CD4-positive, alpha-beta memory T cell (primary cell): ENCODE results near the gene CDKN2B. TPM values are rescaled to one million over a fixed set of nuclear protein-coding genes. Genes with fewer than 3 reads are reported as not detected.

Experiments
- CTCF ChIA-PET: fragments of 350-600 bp; sonication (Branson Sonifier 250); formaldehyde crosslinking; loops from one replicate; lab custom pipeline; 2021; ENCODE audit warnings: inconsistent platforms; ENCODE audit not compliant: partially characterized antibody; lab: Charles Lee
- POLR2A ChIA-PET: fragments of 350-600 bp; sonication (Branson Sonifier 250); formaldehyde crosslinking; loops from one replicate; lab custom pipeline; 2021; ENCODE audit not compliant: partially characterized antibody; lab: Charles Lee
- DNase-seq, 5 donors: peaks; one replicate each; pipeline versions ENCODE4 v3.0.0 to v3.0.0-alpha.2; 2020 to 2022; ENCODE audit warnings: mixed read lengths in 1 of 5
- H3K27ac ChIP-seq: one replicate; pipeline ENCODE4 v1.7.0; 2013; ENCODE audit warnings: low read depth, low read length
- H3K27me3 ChIP-seq: 2 replicates; pipeline ENCODE4 v1.7.0; 2013; ENCODE audit warnings: mild to moderate bottlenecking, low read length, moderate library complexity; ENCODE audit not compliant: insufficient read depth
- H3K36me3 ChIP-seq: 2 replicates; pipeline ENCODE4 v1.7.0; 2013; ENCODE audit warnings: mild to moderate bottlenecking, low read length, moderate library complexity; ENCODE audit not compliant: insufficient read depth
- H3K4me1 ChIP-seq: 2 replicates; pipeline ENCODE4 v1.7.0; 2013; ENCODE audit warnings: mild to moderate bottlenecking, low read length, moderate library complexity; ENCODE audit not compliant: insufficient read depth
- H3K4me3 ChIP-seq, 2 donors: one replicate each; pipeline ENCODE4 v1.7.0; 2013; ENCODE audit warnings: low read length in 2 of 2, mild to moderate bottlenecking in 1 of 2
- H3K9me3 ChIP-seq, 2 donors: one replicate each; pipeline ENCODE4 v1.7.0; 2013; ENCODE audit warnings: low read length in 2 of 2, control low read depth in 1 of 2; ENCODE audit not compliant: control insufficient read depth in 1 of 2
- H3K27ac Mint-ChIP-seq, 7 donors: one replicate each; pipeline ENCODE4 v1.8.0; 2020 to 2021; ENCODE audit warnings: mixed read lengths in 7 of 7, mild to moderate bottlenecking in 6 of 7, inconsistent platforms in 3 of 7, moderate library complexity in 3 of 7
- H3K27me3 Mint-ChIP-seq, 2 donors: one replicate each; pipeline ENCODE4 v1.8.0; 2020 to 2021; ENCODE audit warnings: mixed read lengths in 2 of 2
- H3K36me3 Mint-ChIP-seq, 2 donors: one replicate each; pipeline ENCODE4 v1.8.0; 2020 to 2021; ENCODE audit warnings: mixed read lengths in 2 of 2, inconsistent platforms in 1 of 2, mild to moderate bottlenecking in 1 of 2
- H3K4me1 Mint-ChIP-seq, 4 donors: one replicate each; pipeline ENCODE4 v1.8.0; 2020 to 2021; ENCODE audit warnings: mixed read lengths in 4 of 4, mild to moderate bottlenecking in 1 of 4
- H3K4me3 Mint-ChIP-seq, 8 donors: one replicate each; pipeline ENCODE4 v1.8.0; 2020 to 2021; ENCODE audit warnings: mixed read lengths in 8 of 8, mild to moderate bottlenecking in 7 of 8, moderate library complexity in 6 of 8, inconsistent platforms in 3 of 8
- H3K9me3 Mint-ChIP-seq, 8 donors: one replicate each; pipeline ENCODE4 v1.8.0; 2020 to 2021; ENCODE audit warnings: mixed read lengths in 8 of 8, mild to moderate bottlenecking in 5 of 8, inconsistent platforms in 3 of 8, moderate library complexity in 1 of 8
- intact Hi-C: fragments of 100-400 bp; cut with micrococcal nuclease; formaldehyde crosslinking; loops from one replicate; pipeline ENCODE4 v1.15.1; 2023
- polyA plus RNA-seq, 2 donors: library from polyadenylated mRNA; unstranded; fragments of 300-500 nt; fragmentation: Illumina TruSeq; gene quantifications; one replicate each; pipeline ENCODE4 v1.2.3, GENCODE V29; 2021
- total RNA-seq, 2 experiments: library from RNA; stranded (reverse); gene quantifications; one replicate each; pipeline ENCODE4 v1.2.3, GENCODE V29; 2021

Gene CDKN2B
- total and polyA plus RNA-seq, 4 experiments from 2014 or later = 0.26 to 2.1 (median 0.64) TPM

DNA sequence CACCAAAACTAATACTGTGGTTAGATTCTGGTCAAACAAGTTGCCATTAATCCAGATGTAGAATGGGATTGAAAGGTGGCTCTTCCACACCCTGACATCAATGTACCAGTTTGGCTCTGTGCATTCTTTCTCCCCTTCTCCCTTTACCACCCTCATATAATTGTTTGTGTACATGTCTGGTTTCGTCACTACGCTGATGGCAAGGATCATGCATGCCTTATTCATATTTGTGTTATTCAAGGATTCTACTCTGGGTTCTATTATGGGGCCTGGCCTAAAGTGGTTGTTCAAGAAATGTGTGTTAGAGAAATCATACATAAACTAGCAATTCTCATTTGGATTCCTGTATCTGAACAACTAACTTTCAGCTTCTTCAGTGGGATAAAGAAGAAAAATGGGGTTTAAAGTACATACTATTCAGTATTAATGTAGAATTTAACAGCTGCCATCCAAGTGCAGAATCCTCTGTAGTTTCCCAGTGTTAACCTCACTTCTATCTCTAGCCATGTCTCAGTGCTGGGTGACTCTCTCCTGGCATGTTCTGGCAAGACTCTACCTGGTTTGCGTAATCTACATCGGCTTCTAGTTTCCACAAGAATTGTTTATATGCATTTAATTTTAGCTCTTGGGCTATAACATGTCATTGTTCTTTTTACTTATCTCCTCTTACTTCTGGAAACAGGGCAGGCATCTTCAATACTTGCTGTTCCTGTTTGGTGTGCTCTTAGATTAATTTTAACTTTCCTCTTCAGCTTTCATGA, 27.9 kb upstream of the CDKN2B start:
- no peaks in the 10 kb centered on the region for H3K9me3 Mint-ChIP-seq
- H3K9me3 ChIP-seq = no peaks in the 10 kb centered on the region
- intact Hi-C loops = loop anchor here (5.0 kb wide), 2 partner anchors 80 to 415 kb away; no protein-coding TSS in a partner anchor
- H3K27ac ChIP-seq = no peak overlapping the region
- no peak for DNase-seq
- no peaks in the 10 kb centered on the region for H3K27me3 Mint-ChIP-seq
- peaks cover 0 to 10% (median 4%) of the 10 kb centered on the region in 4 donors for H3K4me1 Mint-ChIP-seq
- no peaks in the 10 kb centered on the region for H3K36me3 ChIP-seq
- H3K27me3 ChIP-seq = no peaks in the 10 kb centered on the region
- ChIA-PET POLR2A (interaction anchor here (2.2 kb wide), 1 partner anchor 224 kb away, joined by 10 read pairs; no protein-coding TSS in a partner anchor), CTCF (interaction anchor here (0.8 to 14.7 kb wide), 18 partner anchors 9 to 571 kb away, joined by 3 to 349 read pairs (median 3); partner anchors contain the start of genes CDKN2B and MTAP)
- H3K4me3 Mint-ChIP-seq = no peak overlapping the region
- H3K4me3 ChIP-seq = no peak overlapping the region
- H3K4me1 ChIP-seq = peaks cover 11% of the 10 kb centered on the region
- H3K36me3 Mint-ChIP-seq = no peaks in the 10 kb centered on the region
- peak overlapping the region in 1 of 7 donors; percentile 10 for H3K27ac Mint-ChIP-seq

DNA sequence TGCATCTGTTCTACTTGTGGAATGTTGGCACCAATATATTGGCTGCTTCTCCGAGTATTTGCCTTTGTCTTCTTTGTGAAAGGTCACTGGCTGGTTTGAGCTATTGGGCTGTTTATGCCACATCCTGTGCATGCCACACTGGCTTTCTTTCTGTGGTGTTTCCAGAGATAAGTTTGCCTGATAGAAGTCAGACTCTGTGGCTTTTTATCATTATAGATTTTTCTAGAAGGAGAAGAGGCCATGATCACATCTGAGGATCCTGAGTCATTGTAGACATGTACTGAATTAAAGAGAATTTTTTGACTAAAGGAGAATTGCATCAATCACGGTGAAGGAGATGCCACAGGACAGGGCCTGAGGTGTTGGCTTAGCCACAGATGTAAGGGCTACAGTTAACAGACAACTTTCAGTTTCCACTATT, 26.5 kb upstream of the CDKN2B start:
- H3K27ac Mint-ChIP-seq = no peak overlapping the region
- H3K9me3 Mint-ChIP-seq = no peaks in the 10 kb centered on the region
- POLR2A ChIA-PET = interaction anchor here (0.6 kb wide), 1 partner anchor 9 kb away, joined by 3 read pairs; no protein-coding TSS in a partner anchor
- peaks cover 0 to 14% (median 4%) of the 10 kb centered on the region in 4 donors for H3K4me1 Mint-ChIP-seq
- no peak overlapping the region for H3K4me3 Mint-ChIP-seq
- no peak for DNase-seq
- H3K27me3 Mint-ChIP-seq = no peaks in the 10 kb centered on the region
- no peaks in the 10 kb centered on the region for H3K36me3 ChIP-seq
- intact Hi-C loops = loop anchor here (5.0 kb wide), 2 partner anchors 82 to 417 kb away; no protein-coding TSS in a partner anchor
- H3K9me3 ChIP-seq = no peaks in the 10 kb centered on the region
- H3K4me1 ChIP-seq = peaks cover 7% of the 10 kb centered on the region
- no peak overlapping the region for H3K27ac ChIP-seq
- CTCF ChIA-PET = interaction anchor here (3.1 to 14.7 kb wide), 3 partner anchors 18 to 224 kb away, joined by 9 to 349 read pairs (median 55); partner anchors contain the start of gene CDKN2B
- H3K4me3 ChIP-seq = no peak overlapping the region
- H3K36me3 Mint-ChIP-seq = no peaks in the 10 kb centered on the region
- no peaks in the 10 kb centered on the region for H3K27me3 ChIP-seq

DNA sequence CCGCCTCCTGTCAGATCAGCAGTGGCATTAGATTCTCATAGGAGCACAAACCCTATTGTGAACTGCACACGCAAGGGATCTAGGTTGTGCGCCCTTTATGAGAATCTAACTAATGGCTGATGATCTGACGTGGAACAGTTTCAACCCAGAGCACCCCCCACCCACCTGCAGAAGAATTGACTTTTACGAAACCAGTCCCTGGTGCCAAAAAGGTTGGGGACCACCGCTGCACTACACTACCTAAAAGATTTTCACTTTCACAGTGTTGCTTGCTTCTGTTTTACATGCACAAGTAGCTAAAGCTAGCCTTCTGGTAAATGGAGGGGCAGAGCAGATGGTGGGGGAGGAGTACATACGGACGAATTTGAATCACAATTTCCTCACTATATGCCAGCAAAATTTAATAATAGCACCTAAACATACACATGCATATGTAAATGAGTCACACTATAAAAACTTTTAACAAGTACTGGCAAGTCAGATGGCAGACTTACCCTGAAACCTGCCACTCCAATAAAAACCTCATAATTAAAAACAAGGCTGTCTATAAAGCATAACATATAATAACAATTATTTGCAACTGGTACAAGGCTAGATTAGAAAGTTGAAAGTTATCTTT, 24.0 kb upstream of the CDKN2B start:
- intact Hi-C loops = no loop called here
- no peaks in the 10 kb centered on the region for H3K9me3 Mint-ChIP-seq
- Histone ChIP-seq H3K4me1 (peaks cover 3% of the 10 kb centered on the region), H3K27ac (no peak overlapping the region), H3K9me3 (no peaks in the 10 kb centered on the region), H3K4me3 (no peak overlapping the region), H3K36me3 (no peaks in the 10 kb centered on the region), H3K27me3 (no peaks in the 10 kb centered on the region)
- CTCF ChIA-PET = interaction anchor here (2.6 kb wide), 1 partner anchor 25 kb away, joined by 9 read pairs; the partner anchor contains the start of gene CDKN2B
- H3K27me3 Mint-ChIP-seq = no peaks in the 10 kb centered on the region
- POLR2A ChIA-PET = no interaction called here
- no peaks in the 10 kb centered on the region for H3K36me3 Mint-ChIP-seq
- DNase-seq = no peak
- peaks cover 0 to 14% (median 3%) of the 10 kb centered on the region in 4 donors for H3K4me1 Mint-ChIP-seq
- H3K27ac Mint-ChIP-seq = no peak overlapping the region
- no peak overlapping the region for H3K4me3 Mint-ChIP-seq

DNA sequence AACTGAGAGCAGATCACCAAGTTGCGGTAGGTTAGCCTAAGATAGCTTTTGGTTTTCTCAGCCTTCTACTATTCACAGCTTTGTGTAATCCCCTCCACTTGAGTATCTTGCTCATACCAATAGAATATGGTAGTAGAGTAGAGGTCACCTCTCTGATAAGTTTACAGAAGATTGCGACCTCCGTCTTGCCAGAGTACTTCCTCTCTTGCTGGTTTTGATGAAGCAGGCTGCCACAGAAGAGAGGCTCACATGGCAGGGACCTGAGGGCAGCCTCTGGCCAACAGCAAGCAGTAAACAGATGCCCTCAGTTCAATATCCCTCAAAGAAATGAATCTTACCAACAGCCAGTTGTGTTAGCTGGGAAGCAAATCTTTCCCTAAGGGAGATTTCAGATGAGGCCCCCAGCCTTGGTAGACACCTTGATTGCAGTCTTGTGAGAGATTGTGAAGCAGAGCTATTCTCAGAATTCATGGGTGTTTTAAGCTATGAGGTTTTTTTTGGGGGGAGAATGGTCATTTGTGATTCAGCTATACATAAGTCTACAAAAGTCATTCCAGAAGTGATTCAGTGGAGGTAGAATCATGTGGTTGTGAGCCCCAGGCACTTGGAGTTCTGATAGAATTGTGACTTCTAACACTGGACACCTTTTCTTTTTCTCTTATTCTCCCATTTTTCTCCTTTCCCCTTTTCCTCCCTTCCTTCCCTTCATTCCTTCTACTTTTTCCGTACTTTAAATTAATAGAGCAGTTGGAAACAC, 22.7 kb upstream of the CDKN2B start:
- ChIA-PET POLR2A (no interaction called here), CTCF (interaction anchor here (1.3 to 2.6 kb wide), 3 partner anchors 16 to 218 kb away, joined by 3 to 9 read pairs (median 8); partner anchors contain the start of gene CDKN2B)
- no peak overlapping the region for H3K4me3 ChIP-seq
- no peaks in the 10 kb centered on the region for H3K9me3 ChIP-seq
- peak overlapping the region in 1 of 7 donors; percentile 17 for H3K27ac Mint-ChIP-seq
- no peaks in the 10 kb centered on the region for H3K4me1 ChIP-seq
- no peak for DNase-seq
- H3K4me1 Mint-ChIP-seq = peaks cover 0 to 14% (median 2%) of the 10 kb centered on the region in 4 donors
- intact Hi-C loops = no loop called here
- H3K36me3 Mint-ChIP-seq = no peaks in the 10 kb centered on the region
- H3K27me3 Mint-ChIP-seq = no peaks in the 10 kb centered on the region
- H3K4me3 Mint-ChIP-seq = no peak overlapping the region
- no peaks in the 10 kb centered on the region for H3K27me3 ChIP-seq
- H3K27ac ChIP-seq = no peak overlapping the region
- no peaks in the 10 kb centered on the region for H3K36me3 ChIP-seq
- no peaks in the 10 kb centered on the region for H3K9me3 Mint-ChIP-seq

DNA sequence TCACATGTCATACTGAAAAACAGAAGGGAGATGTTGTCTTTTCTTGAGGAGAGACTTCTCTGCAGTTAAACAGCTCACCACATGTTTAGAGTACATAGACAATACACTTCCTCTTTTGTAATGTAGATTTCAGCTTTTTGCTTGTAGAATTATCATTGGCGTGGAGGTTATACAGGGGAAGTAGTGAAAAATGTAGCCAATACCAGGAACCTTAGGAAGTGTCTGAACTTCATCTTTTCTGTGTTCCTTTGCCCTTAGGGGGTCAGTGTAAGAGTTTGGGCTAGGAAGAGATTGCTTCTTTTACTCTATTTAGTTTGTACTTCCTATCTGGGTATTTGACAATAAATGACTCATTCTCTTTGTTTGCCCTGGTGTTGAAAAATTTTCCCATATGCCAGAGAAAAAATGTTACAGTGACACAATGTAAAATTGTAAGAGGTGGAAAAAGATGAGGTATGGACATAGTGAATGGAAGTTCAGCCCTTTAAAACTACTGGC, 21.0 kb upstream of the CDKN2B start:
- Mint-ChIP-seq H3K36me3 (no peaks in the 10 kb centered on the region), H3K4me3 (no peak overlapping the region), H3K4me1 (peaks cover 0 to 6% (median 0%) of the 10 kb centered on the region in 4 donors), H3K27me3 (no peaks in the 10 kb centered on the region), H3K27ac (no peak overlapping the region), H3K9me3 (no peaks in the 10 kb centered on the region)
- H3K27ac ChIP-seq = no peak overlapping the region
- no peaks in the 10 kb centered on the region for H3K27me3 ChIP-seq
- no peaks in the 10 kb centered on the region for H3K9me3 ChIP-seq
- no peaks in the 10 kb centered on the region for H3K36me3 ChIP-seq
- intact Hi-C loops = no loop called here
- no peaks in the 10 kb centered on the region for H3K4me1 ChIP-seq
- ChIA-PET CTCF (interaction anchor here (0.9 to 2.6 kb wide), 3 partner anchors 22 to 222 kb away, joined by 3 to 9 read pairs (median 8); partner anchors contain the start of gene CDKN2B), POLR2A (no interaction called here)
- no peak overlapping the region for H3K4me3 ChIP-seq
- no peak for DNase-seq

DNA sequence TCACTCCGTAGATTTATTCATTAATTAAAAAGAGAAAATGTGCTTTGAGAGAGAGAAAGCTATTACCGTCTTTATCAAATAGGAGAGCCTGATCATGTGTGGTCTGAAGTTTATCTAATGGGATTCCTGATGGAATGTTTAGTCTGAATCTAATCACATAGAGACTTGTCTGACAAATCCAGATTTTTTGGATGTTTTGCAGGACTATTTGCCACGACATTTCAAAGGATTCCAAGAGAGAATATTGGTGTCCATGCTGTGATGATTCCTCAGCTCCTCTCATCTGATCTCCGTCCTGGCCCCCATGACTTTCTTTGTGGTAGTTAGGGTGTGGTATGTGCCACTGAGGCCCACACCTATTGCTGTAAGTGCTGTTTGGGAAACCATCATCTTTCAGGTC, 20.1 kb upstream of the CDKN2B start:
- Histone ChIP-seq H3K4me1 (no peaks in the 10 kb centered on the region), H3K27me3 (no peaks in the 10 kb centered on the region), H3K9me3 (no peaks in the 10 kb centered on the region), H3K27ac (no peak overlapping the region), H3K4me3 (no peak overlapping the region), H3K36me3 (no peaks in the 10 kb centered on the region)
- ChIA-PET CTCF (interaction anchor here (1.4 to 1.9 kb wide), 2 partner anchors 9 to 21 kb away, joined by 3 to 8 read pairs; partner anchors contain the start of gene CDKN2B), POLR2A (no interaction called here)
- Mint-ChIP-seq H3K27ac (no peak overlapping the region), H3K4me3 (no peak overlapping the region), H3K4me1 (peaks cover 0 to 6% (median 0%) of the 10 kb centered on the region in 4 donors), H3K36me3 (no peaks in the 10 kb centered on the region), H3K9me3 (no peaks in the 10 kb centered on the region), H3K27me3 (no peaks in the 10 kb centered on the region)
- DNase-seq = no peak
- intact Hi-C loops = no loop called here
